ENCODE results near the gene CRYL1. TPM values are rescaled to one million over a fixed set of nuclear protein-coding genes. Genes with fewer than 3 reads are reported as not detected.

Gene CRYL1
- polyA plus RNA-seq, 2 of the 4 experiments (the other 2 are of a cell fraction), result 4.1 to 17.4 TPM

GRCh38 chr13:20369886-20370361 lies 155.7 kb downstream of the CRYL1 start (continued):
- TF ChIP-seq MYC (IDR thresholded peaks at IDR 0.05; ENCODE audit: borderline replicate concordance, low read length) (no peak), ZSCAN20 (CRISPR knock-in tag; IDR thresholded peaks at IDR 0.05) (no peak), RCOR1 (IDR thresholded peaks at IDR 0.05; ENCODE audit: low read depth, low read length) (no peak)
- TF ChIP-seq, protein P1, sequence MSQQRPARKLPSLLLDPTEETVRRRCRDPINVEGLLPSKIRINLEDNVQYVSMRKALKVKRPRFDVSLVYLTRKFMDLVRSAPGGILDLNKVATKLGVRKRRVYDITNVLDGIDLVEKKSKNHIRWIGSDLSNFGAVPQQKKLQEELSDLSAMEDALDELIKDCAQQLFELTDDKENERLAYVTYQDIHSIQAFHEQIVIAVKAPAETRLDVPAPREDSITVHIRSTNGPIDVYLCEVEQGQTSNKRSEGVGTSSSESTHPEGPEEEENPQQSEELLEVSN (IDR thresholded peaks at IDR 0.05; ENCODE audit: borderline replicate concordance, low read depth), result no peak
- TF ChIP-seq, protein P2, sequence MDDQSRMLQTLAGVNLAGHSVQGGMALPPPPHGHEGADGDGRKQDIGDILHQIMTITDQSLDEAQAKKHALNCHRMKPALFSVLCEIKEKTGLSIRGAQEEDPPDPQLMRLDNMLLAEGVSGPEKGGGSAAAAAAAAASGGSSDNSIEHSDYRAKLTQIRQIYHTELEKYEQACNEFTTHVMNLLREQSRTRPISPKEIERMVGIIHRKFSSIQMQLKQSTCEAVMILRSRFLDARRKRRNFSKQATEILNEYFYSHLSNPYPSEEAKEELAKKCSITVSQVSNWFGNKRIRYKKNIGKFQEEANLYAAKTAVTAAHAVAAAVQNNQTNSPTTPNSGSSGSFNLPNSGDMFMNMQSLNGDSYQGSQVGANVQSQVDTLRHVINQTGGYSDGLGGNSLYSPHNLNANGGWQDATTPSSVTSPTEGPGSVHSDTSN (IDR thresholded peaks at IDR 0.05), result no peak

- ChIA-PET CTCF (interaction anchor here (0.6 kb wide), 1 partner anchor 170 kb away, joined by 3 read pairs; no protein-coding TSS in a partner anchor), POLR2A (no interaction called here)
- Histone ChIP-seq H3K27ac (no peak overlapping the region), H3K4me1 (peaks cover 4% of the 10 kb centered on the region), H3K4me2 (no peak overlapping the region), H3K9me3 (no peaks in the 10 kb centered on the region), H3K4me3 (no peak overlapping the region)
- FAIRE-seq, result no peak
- TF ChIP-seq KDM1A (IDR thresholded peaks at IDR 0.05; ENCODE audit: low read depth), result no peak
- no peak for TF ChIP-seq ZC3H11A (IDR thresholded peaks at IDR 0.05)
- TF ChIP-seq NFE2L2 (conservative IDR thresholded peaks at IDR 0.05; ENCODE audit: low read length), result no peak
- no peak for TF ChIP-seq ESRRA (IDR thresholded peaks at IDR 0.05; ENCODE audit: borderline replicate concordance, low read length)
- no peak for TF ChIP-seq CEBPB (IDR thresholded peaks at IDR 0.05)
- no peak for TF ChIP-seq RCOR1 (IDR thresholded peaks at IDR 0.05; ENCODE audit: low read depth, low read length)
- no peak for DNase-seq (ENCODE audit: low read depth in 1 of 2, low spot score in 1 of 2)
- ATAC-seq, result no peak
- 80% methylated on average over 8 of the region's 8 CpGs for WGBS (ENCODE audit: missing lambda C conversion rate)
Observed at GRCh38 chr13:20366056-20366455, 159.6 kb downstream of the CRYL1 start.

GRCh38 chr13:20363603-20364002 lies 162.1 kb downstream of the CRYL1 start:
- 49% methylated on average over 7 of the region's 7 CpGs for WGBS (ENCODE audit: missing lambda C conversion rate)
- Histone ChIP-seq H3K4me2 (no peak overlapping the region), H3K4me1 (peaks cover 28% of the 10 kb centered on the region), H3K4me3 (no peak overlapping the region), H3K27ac (no peak overlapping the region), H3K9me3 (no peaks in the 10 kb centered on the region)
- CTCF ChIA-PET, result interaction anchor here (1.3 kb wide), 1 partner anchor 9 kb away, joined by 4 read pairs; no protein-coding TSS in a partner anchor
- ATAC-seq (no peak), FAIRE-seq (no peak), DNase-seq (ENCODE audit: low read depth in 1 of 2, low spot score in 1 of 2) (no peak)
- TF ChIP-seq MAZ (IDR thresholded peaks at IDR 0.05; ENCODE audit: borderline replicate concordance, low read depth, low read length) (no peak), MYC (IDR thresholded peaks at IDR 0.05; ENCODE audit: borderline replicate concordance, low read length) (no peak), KDM1A (IDR thresholded peaks at IDR 0.05; ENCODE audit: low read depth) (no peak), RCOR1 (IDR thresholded peaks at IDR 0.05; ENCODE audit: low read depth, low read length) (no peak), CBX8 (IDR thresholded peaks at IDR 0.05) (no peak), HOXA7 (CRISPR knock-in tag; IDR thresholded peaks at IDR 0.05) (no peak), TFCP2L1 (CRISPR knock-in tag; IDR thresholded peaks at IDR 0.05) (no peak), HOXB13 (CRISPR knock-in tag; IDR thresholded peaks at IDR 0.05; ENCODE audit: low read depth) (no peak), ZNF302 (CRISPR knock-in tag; IDR thresholded peaks at IDR 0.05) (no peak), ZC3H11A (IDR thresholded peaks at IDR 0.05) (no peak), HOXB5 (CRISPR knock-in tag; IDR thresholded peaks at IDR 0.05) (no peak), RNF2 (IDR thresholded peaks at IDR 0.05; ENCODE audit: borderline replicate concordance, low read depth) (no peak), KDM5A (IDR thresholded peaks at IDR 0.05) (no peak), HES2 (IDR thresholded peaks at IDR 0.05) (no peak), JUNB (IDR thresholded peaks at IDR 0.05) (no peak)
- TF ChIP-seq, protein P1 (IDR thresholded peaks at IDR 0.05; ENCODE audit: borderline replicate concordance, low read depth), result no peak
- TF ChIP-seq, protein P3, sequence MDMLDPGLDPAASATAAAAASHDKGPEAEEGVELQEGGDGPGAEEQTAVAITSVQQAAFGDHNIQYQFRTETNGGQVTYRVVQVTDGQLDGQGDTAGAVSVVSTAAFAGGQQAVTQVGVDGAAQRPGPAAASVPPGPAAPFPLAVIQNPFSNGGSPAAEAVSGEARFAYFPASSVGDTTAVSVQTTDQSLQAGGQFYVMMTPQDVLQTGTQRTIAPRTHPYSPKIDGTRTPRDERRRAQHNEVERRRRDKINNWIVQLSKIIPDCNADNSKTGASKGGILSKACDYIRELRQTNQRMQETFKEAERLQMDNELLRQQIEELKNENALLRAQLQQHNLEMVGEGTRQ (IDR thresholded peaks at IDR 0.05), result no peak
- POLR2A ChIA-PET, result no interaction called here
